HG02678 (cell line): Measurements from ENCODE around the gene ANKS3.
"Not testable (repeated sequence)": the region's sequence is repeated elsewhere in the genome, so short reads cannot be mapped to it uniquely, and the experiment has no call there.

ENCODE experiments used
- ATAC-seq: cut with Tn5 transposase; IDR thresholded peaks from one replicate; pipeline ENCODE4 v1.9.1; 2021; ENCODE audit warnings: mild to moderate bottlenecking, moderate library complexity; ENCODE audit not compliant: unreplicated experiment

The ANKS3 gene

DNA sequence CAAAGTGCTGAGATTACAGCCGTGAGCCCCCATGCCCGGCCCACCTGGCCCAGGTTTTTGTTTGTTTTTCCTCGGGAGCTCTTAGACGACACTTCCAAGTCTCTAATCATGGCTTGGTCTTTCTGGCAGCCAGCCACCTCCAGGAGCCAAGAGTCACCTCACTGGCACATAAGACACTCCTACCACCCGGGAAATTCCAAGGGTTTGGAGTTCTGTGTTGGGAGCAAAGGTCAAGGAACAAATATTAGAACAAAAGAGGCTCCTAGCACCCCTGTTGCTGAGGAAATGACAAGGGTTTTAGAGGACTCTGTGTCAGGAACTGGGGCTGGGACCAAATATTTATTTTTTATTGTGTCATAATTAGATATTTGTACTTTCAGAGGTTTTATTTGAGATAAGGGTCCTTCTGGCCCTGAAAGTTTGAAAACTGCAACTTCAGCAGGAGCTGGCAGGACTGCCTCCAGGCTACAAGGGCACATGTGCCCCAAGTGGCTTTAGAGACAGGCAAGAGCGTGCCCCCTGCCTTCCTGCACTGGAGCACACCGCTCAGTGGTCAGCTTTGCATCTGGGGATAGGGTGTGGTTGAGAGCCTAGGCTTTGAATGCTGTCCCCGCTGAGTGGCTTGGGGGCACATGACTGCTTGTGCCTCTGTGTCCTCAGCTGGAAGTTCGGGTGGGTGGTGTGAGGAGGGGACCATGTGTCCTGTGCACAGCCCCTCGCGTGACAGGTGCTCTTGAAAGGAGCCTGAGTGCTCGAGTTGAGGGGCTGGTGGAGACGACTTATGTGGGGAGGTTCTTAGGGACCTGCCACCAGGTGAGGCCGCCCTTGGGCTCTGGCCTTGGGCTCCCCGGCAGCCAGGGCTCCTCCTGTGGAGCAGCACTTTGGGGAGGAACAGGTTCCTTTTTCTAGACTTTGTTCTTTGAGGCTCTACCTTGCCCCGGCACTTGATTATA is 79.8 kb downstream of the ANKS3 start:
- no peak for ATAC-seq

DNA sequence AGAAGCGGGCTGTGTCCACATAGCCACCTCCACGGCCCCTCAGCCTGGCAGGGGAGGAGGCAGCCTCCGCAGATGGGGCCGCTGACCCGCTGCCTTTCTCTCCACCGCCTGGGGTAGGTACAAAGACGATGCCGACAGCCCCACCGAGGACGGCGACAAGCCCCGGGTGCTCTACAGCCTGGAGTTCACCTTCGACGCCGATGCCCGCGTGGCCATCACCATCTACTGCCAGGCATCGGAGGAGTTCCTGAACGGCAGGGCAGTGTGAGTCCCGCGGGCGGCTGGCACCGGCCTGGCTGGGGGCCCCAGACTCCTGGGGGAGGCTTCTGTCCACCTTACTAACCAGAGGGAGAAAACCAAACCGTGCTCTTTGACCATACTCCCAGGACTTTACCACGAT is 81.5 kb downstream of the ANKS3 start:
- no peak for ATAC-seq

DNA sequence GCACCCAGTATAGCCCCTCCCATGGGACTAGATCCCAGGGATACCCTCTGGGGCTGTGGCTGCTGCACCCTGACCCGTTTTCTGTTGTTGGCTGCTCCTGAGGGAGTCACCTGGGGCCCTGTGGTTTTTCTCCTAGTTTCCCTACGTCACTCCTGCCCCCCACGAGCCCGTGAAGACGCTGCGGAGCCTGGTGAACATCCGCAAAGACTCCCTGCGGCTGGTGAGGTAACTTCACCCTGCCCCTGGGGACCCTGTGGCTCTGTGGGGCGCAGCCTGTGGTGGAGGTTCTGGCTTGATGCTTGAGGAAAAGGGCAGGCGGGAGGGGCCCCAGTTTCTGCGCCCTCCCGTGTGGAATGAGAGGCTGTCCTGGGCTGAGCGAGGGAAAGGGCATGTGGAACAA is 82.2 kb downstream of the ANKS3 start:
- ATAC-seq: no peak

DNA sequence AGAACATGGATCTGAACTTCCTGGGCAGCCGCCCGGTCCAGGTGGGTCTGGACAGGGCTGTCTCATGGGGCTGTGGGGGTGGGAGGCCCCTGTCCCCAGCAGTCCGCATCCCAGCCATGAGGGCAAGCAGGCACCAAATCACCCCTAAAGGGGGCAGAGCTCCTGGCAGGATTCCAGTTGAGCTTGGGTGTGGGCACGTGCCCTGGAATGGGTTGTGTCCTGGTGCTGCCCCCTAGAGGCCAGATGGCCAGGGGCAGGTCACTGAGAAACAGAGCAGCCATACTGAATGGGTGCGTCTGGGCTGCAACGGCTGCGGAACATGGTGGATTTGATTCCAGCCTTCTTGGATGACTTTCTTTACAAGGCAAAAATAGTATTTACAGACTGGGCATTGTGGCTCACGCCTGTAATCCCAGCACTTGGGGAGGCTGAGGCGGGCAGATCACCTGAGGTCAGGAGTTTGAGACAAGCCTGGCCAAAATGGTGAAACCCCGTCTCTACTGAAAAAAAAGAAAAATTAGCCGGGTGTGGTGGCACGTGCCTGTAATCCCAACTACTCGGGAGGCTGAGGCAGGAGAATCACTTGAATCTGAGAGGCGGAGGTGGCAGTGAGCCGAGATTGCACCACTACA is 83.5 kb downstream of the ANKS3 start:
- ATAC-seq: not testable (repeated sequence)

DNA sequence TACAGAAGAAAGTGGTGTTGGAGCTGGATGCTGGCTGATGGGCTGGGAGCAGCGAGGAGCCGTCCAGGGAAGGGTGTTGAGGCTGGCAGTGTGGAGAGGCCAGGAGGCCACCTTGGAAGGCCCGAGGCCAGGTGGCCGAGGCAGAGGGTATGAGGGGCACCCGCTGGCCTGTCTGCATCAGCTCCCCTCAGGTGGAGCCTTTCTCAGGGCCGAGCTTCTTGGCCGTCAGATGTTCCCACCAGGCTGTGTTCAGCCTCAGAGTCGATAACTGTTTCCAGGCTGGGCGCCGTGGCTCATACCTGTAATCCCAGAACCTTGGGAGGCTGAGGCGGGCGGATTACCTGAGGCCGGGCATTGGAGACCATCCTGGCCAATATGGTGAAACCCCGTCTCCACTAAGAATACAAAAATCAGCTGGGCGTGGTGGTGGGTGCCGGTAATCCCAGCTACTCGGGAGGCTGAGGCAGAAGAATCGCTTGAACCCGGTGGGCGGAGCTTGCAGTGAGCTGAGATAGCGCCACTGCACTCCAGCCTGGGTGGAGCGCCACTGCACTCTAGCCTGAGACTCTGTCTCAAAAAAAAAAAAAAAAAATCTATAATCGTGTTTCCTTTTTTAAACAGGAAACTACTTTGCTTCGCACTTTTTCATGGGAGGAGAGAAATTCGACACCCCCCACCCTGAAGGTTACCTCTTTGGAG is 84.2 kb downstream of the ANKS3 start:
- ATAC-seq: no peak

DNA sequence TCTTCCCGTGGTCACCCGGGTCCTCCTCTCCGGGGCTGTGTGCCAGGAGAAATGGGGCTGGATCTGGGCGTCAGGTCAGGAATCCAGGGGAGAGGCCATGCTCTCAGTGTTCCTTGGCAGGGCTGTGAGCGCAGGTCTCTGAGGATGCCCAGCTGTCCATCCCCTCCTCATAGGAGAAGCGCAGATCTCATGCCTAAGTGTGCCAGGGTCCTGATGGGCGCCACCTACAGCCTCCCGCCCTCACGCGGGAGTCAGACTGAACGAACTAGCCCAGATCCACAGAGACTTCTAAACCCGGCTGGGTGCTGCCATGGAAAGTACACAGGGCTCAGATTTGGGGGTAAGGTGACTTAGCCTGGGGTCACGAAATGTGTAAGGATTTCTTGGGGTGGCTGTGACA is 85.2 kb downstream of the ANKS3 start:
- no peak for ATAC-seq

DNA sequence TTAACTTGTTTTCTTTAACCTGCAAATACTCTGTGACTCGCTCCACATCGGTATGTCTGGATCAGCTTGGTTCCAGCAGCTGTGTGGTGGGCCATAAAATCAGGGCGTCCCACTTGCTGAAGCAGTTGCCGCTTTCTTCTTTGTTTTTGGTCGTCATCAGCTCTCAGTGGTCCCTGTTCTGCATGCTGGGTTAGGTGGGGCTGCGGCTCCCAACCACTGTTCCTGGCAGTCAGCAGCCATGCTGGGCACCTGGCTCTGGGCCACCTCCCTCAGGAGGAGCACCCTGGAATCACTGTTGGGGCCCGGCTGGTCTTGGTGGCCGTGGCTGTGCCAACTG is 86.5 kb downstream of the ANKS3 start:
- ATAC-seq: no peak

DNA sequence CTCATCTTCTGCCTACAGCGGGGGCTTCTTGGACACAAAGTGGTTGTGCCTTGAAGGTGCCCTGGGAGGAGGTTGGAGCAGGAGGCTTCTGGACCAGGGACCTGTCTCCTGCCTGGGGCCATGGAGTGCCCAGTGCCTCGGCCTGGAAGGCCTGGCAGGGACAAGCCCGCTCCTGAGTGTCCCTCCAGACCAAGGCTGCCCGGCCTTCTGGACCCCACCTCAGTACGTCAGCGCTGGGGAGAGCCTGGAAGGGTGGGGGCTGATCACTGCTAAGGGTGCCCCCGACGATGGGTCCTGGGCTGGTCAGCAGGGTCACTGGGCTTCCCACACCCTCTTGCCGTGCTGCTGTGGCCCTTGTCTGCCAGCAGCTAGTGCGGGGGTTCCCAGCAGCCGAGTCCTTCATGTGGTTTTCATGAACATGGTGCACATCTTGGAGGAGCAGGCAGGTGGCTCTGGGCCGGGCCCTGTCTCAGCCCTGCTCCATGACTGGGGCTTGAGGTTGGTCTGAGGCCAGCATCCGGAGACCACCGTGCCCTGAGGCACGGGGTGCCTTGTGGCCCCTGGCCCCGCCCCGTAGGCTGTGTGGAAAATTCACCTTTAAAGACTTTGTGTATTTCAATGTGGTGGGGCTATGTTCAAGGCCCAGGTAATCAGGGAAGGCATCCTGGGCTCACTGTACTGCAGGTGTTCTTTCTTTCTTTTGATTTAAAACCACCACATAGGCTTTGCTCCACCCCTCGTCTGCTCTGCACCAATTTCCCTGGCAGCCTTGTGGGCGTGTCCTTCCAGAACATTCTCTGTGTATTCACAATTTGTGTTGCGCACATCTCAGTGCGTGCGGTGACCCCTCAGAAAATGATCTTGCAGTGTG is 87.1 kb downstream of the ANKS3 start:
- no peak for ATAC-seq
